Right lobe of liver (tissue), 4 donors: ENCODE results near the gene PCSK6.

Experiments used
- POLR2A ChIP-seq: fragments of 450-650 bp; IDR thresholded peaks from one replicate; pipeline ENCODE4 v1.6.1; 2017; ENCODE audit warnings: antibody characterized with exemption, mild to moderate bottlenecking
- TF ChIP-seq, protein P1 (sequence below), 4 donors: fragments of 200-600 bp in 3 of 4; fragments of 450-650 bp in 1 of 4; IDR thresholded peaks; one replicate each; pipeline versions ENCODE4 v1.5.1 to v1.8.0; 2016 to 2022; ENCODE audit warnings: antibody characterized with exemption in 4 of 4, mild to moderate bottlenecking in 2 of 4
- donor health status: DM: no; HTN: no; CAD: no.
- donor health status: DM: no; HTN: no; CAD: no.
- donor health status: DM: no; HTN: yes; CAD: no.

DNA sequence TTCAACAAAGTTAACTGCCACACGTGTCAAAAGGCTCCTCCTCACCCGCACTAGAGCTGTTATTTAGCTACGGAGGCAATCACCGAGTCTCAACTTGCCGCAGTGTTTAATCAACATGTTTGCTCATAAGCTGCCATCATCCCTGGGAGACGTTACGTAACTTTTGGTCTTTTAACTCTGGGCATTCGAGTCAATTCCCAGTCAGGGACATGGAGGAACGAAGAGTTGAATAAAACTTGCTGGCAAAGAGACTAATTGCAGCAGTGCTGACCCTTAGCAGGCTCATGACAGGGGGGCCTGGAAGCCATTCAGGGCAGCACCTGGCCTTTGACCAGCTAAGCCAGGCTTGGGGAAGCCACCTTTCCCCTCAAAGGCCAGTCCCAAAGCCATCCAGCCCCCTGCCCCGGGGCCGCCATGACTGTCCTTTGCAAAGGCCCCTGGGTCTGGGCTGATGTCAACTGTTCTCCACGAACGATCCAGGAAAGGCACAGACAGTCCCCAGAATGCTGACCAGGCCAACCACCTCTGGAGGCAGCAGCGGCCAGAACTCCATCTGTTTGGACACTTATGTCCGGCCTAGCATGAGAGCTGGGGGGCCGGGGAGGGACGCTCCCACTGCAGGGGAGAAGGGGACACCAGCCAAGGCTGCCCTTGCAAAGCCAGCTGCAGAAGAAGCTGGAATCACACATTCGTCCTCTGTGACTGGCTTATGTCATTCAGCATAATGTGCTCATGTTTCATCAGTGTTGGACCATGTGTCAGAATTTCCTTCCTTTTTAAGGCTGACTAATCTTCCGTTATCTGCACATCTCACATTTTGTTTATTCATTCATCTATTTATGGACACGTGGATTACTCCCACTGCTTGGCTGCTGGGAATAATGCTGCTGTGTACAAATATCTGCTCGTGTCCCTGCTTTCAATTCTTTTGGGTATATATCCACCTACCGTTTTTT, 43.7 kb downstream of the PCSK6 start:
- TF ChIP-seq, protein P1, sequence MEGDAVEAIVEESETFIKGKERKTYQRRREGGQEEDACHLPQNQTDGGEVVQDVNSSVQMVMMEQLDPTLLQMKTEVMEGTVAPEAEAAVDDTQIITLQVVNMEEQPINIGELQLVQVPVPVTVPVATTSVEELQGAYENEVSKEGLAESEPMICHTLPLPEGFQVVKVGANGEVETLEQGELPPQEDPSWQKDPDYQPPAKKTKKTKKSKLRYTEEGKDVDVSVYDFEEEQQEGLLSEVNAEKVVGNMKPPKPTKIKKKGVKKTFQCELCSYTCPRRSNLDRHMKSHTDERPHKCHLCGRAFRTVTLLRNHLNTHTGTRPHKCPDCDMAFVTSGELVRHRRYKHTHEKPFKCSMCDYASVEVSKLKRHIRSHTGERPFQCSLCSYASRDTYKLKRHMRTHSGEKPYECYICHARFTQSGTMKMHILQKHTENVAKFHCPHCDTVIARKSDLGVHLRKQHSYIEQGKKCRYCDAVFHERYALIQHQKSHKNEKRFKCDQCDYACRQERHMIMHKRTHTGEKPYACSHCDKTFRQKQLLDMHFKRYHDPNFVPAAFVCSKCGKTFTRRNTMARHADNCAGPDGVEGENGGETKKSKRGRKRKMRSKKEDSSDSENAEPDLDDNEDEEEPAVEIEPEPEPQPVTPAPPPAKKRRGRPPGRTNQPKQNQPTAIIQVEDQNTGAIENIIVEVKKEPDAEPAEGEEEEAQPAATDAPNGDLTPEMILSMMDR (IDR thresholded peaks at IDR 0.05): no peak
- peak; percentile 34 for TF ChIP-seq POLR2A
